Prostate gland (tissue), 2 donors: ENCODE results near the gene SP6.

ENCODE experiments used
- POLR2A ChIP-seq: fragments of 450-650 bp; IDR thresholded peaks from one replicate; pipeline ENCODE4 v1.6.1; 2016; ENCODE audit warnings: antibody characterized with exemption, mild to moderate bottlenecking
- TF ChIP-seq, protein P1 (sequence below), 4 experiments: fragments of 200-600 bp in 2 of 4; fragments of 450-650 bp in 2 of 4; sonication (generic) in 2 of 4; IDR thresholded peaks; 1 replicate in 3 of 4; 2 replicates in 1 of 4; pipeline ENCODE4 v1.5.1; 2016 to 2019; ENCODE audit warnings: antibody characterized with exemption in 4 of 4, mild to moderate bottlenecking in 2 of 4, moderate library complexity in 2 of 4

DNA sequence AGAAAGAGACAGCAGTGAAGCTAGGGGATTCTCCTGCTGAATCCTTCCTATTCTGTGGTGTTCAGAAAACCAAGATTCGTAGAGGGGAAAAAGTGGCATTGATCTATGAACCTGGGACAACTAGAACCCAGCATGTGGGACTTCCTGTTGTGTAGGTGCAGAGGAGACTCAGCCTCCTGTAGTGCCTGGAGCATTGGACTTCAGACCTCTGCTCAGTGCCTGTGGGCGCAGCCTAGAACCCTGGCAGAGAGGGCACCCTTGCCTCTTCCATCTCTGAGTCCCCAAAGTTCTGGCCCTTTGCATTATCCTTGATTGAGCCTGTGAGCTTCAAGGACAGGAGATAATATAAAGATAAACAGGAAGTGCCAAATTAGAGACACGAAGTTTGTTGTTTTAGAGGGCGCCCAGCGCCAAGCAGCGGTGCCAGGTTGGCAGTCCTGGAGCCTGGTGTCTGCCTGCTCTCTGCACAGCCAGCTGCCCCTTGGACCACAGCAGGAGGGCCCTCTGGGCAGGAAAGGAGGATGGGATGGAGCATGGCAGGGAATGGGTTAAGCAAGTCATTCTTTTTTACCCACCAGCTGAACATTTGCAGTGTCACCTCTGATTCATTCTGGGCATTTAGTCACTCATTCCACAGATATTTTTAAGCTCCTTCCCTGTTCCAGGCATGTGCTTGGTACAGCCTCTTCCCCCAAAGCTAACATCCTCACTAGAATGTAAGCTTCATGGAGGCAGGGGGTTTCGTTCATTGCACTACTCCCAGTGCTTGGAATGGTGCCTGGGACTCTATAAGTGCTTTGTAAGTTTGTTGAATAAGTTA is 11.9 kb upstream of the SP6 start:
- TF ChIP-seq, protein P1, sequence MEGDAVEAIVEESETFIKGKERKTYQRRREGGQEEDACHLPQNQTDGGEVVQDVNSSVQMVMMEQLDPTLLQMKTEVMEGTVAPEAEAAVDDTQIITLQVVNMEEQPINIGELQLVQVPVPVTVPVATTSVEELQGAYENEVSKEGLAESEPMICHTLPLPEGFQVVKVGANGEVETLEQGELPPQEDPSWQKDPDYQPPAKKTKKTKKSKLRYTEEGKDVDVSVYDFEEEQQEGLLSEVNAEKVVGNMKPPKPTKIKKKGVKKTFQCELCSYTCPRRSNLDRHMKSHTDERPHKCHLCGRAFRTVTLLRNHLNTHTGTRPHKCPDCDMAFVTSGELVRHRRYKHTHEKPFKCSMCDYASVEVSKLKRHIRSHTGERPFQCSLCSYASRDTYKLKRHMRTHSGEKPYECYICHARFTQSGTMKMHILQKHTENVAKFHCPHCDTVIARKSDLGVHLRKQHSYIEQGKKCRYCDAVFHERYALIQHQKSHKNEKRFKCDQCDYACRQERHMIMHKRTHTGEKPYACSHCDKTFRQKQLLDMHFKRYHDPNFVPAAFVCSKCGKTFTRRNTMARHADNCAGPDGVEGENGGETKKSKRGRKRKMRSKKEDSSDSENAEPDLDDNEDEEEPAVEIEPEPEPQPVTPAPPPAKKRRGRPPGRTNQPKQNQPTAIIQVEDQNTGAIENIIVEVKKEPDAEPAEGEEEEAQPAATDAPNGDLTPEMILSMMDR (IDR thresholded peaks at IDR 0.05): no peak
- no peak for TF ChIP-seq POLR2A
